Fibroblast of pulmonary artery (primary cell): Measurements from ENCODE around the gene MYO15A.

Source experiments
- DNase-seq: peaks from one replicate; pipeline ENCODE4 v3.0.0-alpha.2; 2010; ENCODE audit warnings: low read depth
- H3K4me3 ChIP-seq: replicated peaks from 2 replicates; pipeline ENCODE4 v1.5.1; 2011; ENCODE audit warnings: low read depth, mild to moderate bottlenecking, control low read depth, low read length, moderate library complexity
- TF ChIP-seq, protein P1 (sequence below): IDR thresholded peaks from 2 replicates; pipeline ENCODE4 v1.5.1; 2011; ENCODE audit warnings: mild to moderate bottlenecking, control low read depth, low read length, inconsistent platforms; ENCODE audit errors: missing control alignments

Gene MYO15A

DNA sequence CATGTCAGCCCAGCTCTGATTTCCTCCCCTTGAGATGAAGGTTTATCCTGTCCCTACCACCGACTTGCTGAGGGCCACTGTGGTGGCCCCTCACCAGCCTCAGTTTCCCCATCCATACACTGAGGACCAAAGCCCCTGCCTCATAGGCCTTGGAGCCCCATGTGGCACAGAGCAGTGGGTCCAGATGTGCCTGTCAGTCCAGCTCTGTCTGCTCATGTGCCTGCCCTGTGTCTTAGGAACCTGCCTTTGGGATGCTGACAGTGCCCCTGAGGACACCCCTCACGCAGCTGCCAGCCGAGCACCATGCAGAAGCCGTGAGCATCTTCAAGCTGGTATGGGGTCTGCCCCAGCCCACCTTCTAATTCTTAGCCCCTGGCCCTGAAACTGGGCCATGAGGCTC lies 35.7 kb downstream of the MYO15A start:
- H3K4me3 ChIP-seq, result no peak overlapping the region
- TF ChIP-seq, protein P1, sequence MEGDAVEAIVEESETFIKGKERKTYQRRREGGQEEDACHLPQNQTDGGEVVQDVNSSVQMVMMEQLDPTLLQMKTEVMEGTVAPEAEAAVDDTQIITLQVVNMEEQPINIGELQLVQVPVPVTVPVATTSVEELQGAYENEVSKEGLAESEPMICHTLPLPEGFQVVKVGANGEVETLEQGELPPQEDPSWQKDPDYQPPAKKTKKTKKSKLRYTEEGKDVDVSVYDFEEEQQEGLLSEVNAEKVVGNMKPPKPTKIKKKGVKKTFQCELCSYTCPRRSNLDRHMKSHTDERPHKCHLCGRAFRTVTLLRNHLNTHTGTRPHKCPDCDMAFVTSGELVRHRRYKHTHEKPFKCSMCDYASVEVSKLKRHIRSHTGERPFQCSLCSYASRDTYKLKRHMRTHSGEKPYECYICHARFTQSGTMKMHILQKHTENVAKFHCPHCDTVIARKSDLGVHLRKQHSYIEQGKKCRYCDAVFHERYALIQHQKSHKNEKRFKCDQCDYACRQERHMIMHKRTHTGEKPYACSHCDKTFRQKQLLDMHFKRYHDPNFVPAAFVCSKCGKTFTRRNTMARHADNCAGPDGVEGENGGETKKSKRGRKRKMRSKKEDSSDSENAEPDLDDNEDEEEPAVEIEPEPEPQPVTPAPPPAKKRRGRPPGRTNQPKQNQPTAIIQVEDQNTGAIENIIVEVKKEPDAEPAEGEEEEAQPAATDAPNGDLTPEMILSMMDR, result no peak
- no peak for DNase-seq

GRCh38 chr17:18144855-18145254 lies 36.3 kb downstream of the MYO15A start:
- no peak for DNase-seq
- TF ChIP-seq, protein P1, result no peak
- H3K4me3 ChIP-seq, result no peak overlapping the region

DNA sequence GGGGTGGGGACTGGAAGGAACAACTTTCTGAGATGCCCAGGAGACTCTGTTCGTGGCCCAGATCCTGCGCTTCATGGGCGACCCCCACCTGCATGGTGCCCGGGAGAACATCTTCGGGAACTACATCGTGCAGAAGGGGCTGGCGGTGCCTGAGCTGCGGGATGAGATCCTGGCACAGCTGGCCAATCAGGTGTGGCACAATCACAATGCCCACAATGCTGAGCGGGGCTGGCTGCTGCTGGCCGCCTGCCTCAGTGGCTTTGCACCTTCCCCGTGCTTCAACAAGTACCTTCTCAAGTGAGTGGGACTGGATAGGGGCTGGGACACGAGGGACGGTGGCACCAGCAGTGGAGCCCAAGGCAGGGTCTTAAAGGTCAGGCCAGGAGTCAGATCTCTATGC lies 37.3 kb downstream of the MYO15A start:
- no peak overlapping the region for H3K4me3 ChIP-seq
- TF ChIP-seq, protein P1, result no peak
- DNase-seq, result no peak

DNA sequence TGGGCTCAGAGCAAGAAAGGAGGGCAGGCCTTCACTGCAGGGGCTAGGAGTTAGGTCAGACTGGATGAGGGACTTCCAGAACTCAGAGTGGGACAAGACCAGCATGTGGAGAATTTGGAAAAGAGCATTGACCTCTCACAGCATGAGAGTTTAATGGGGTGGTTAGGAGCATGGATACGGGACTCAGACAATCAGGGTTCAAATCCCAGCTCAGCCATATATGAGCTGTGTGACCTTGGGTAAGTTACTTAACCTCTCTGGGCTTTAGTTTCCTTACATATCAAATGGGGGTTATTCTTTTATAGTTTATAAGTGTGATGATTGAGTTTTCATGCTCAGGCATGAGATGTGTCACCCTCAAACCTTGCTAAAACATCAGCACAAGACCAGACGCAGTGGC lies 37.7 kb downstream of the MYO15A start:
- TF ChIP-seq, protein P1, result no peak
- no peak overlapping the region for H3K4me3 ChIP-seq
- no peak for DNase-seq

GRCh38 chr17:18146980-18147379 lies 38.4 kb downstream of the MYO15A start:
- H3K4me3 ChIP-seq, result no peak overlapping the region
- no peak for DNase-seq
- TF ChIP-seq, protein P1, result no peak

DNA sequence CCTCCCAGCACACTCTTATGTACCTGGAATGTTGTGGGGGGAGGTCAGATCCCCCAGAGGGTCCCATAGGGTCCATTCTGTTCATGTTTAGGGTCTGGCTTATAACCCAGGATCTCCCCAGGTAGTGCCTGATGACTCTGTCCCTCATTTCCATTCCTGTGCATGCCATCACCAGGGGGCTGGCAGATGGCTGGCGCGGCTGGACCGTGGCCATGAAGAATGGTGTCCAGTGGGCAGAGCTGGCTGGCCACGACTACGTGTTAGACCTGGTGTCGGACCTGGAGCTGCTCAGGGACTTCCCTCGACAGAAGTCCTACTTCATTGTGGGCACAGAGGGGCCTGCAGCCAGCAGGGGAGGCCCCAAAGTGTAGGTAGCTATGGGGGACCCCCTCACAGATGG lies 40.0 kb downstream of the MYO15A start:
- H3K4me3 ChIP-seq, result no peak overlapping the region
- TF ChIP-seq, protein P1, result no peak
- no peak for DNase-seq

DNA sequence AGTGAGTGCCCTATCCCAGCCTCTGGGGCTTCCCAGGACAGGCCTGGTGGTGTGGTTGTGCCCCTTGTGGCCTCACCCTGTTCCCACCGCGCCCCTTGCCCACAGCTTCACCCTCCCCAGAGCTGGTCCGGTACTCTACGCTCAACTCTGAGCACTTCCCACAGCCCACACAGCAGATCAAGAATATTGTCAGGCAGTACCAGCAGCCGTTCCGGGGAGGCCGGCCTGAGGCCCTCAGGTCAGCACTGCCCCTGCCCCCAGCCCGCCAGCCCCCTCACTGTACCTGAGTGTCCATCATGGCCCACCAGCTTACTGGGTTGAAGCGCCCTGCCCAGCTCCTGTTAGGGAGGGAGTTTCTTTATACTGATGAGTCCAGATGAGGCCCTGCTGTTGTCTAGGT lies 42.7 kb downstream of the MYO15A start:
- DNase-seq, result no peak

More for the DNA sequence above, 42.7 kb downstream of the MYO15A start:
- H3K4me3 ChIP-seq, result no peak overlapping the region
- TF ChIP-seq, protein P1, result no peak
